K562 (cell line): ENCODE data around the gene CD22. TPM values are rescaled to one million over a fixed set of nuclear protein-coding genes. Genes with fewer than 3 reads are reported as not detected.

Experiments used
- ARID4B ChIP-seq: sonication (generic); formaldehyde crosslinking; IDR thresholded peaks from 2 replicates; pipeline ENCODE4 v1.8.0; 2022; ENCODE audit warnings: mild to moderate bottlenecking, missing genetic modification reagents
- CBFA2T3 ChIP-seq: fragments of 450-650 bp; IDR thresholded peaks from 2 replicates; pipeline ENCODE4 v1.6.1; 2017
- GATA2 ChIP-seq: sonication (generic); formaldehyde crosslinking; IDR thresholded peaks from 2 replicates; pipeline ENCODE4 v1.4.0; 2020; ENCODE audit warnings: mild to moderate bottlenecking, missing genetic modification reagents
- L3MBTL2 ChIP-seq: fragments of 450-650 bp; IDR thresholded peaks from 2 replicates; pipeline ENCODE4 v1.6.1; 2016; ENCODE audit warnings: mild to moderate bottlenecking, moderate library complexity
- LARP7 ChIP-seq: fragments of 450-650 bp; IDR thresholded peaks from 2 replicates; pipeline ENCODE4 v1.6.1; 2016
- MCM7 ChIP-seq, 2 experiments: fragments of 450-650 bp; IDR thresholded peaks; 2 replicates each; pipeline ENCODE4 v1.6.1; 2016 to 2018
- NCOA1 ChIP-seq: fragments of 450-650 bp; IDR thresholded peaks from 2 replicates; pipeline ENCODE4 v1.6.1; 2016; ENCODE audit warnings: low read depth
- PRDM10 ChIP-seq: fragments of 450-650 bp; IDR thresholded peaks from 2 replicates; pipeline ENCODE4 v1.6.1; 2018; ENCODE audit not compliant: partially characterized antibody
- SP2 ChIP-seq: IDR thresholded peaks from 2 replicates; pipeline ENCODE4 v1.6.1; 2011; ENCODE audit warnings: mild to moderate bottlenecking, low read depth, low read length, moderate library complexity; ENCODE audit not compliant: poor library complexity, severe bottlenecking; ENCODE audit errors: extremely low read depth
- TAL1 ChIP-seq: fragments of 450-650 bp; IDR thresholded peaks from 2 replicates; pipeline ENCODE4 v1.6.1; 2016; ENCODE audit warnings: mild to moderate bottlenecking
- ZMIZ1 ChIP-seq, 2 experiments: fragments of 150-350 bp in 1 of 2; IDR thresholded peaks; 2 replicates each; pipeline ENCODE4 v1.6.1; 2012 to 2016; ENCODE audit warnings: low read depth in 2 of 2, low read length in 2 of 2, mild to moderate bottlenecking in 1 of 2, moderate library complexity in 1 of 2
- ZNF740 ChIP-seq, 3 experiments: fragments of 200-800 bp in 1 of 3; sonication (Bioruptor generic) in 1 of 3; sonication (generic) in 1 of 3; formaldehyde crosslinking in 1 of 3; IDR thresholded peaks; 2 replicates each; pipeline versions ENCODE4 v1.6.1 to v1.8.0; 2016 to 2022; ENCODE audit warnings: mild to moderate bottlenecking in 2 of 3, missing compliant biosample characterization in 2 of 3, missing genetic modification characterization in 2 of 3, missing genetic modification reagents in 1 of 3
- ZNF785 ChIP-seq: fragments of 250-450 bp; sonication (Bioruptor Pico); IDR thresholded peaks from 2 replicates; pipeline ENCODE4 v1.4.0; 2020; ENCODE audit warnings: mild to moderate bottlenecking
- polyA plus RNA-seq, 8 experiments: library from polyadenylated mRNA; depleted of rRNA in 4 of 8; stranded (reverse) in 5 of 8; unstranded in 3 of 8; fragments of >200 nt; fragmentation: Nextera tagmentation in 2 of 8; fragmentation: Illumina TruSeq in 1 of 8; extraction: Ambion mirVana in 2 of 8; extraction: Trizol in 1 of 8; gene quantifications; 2 replicates each; pipeline versions ENCODE4 v1.2.1 to v1.2.3, GENCODE V29; 2011 to 2014; ENCODE audit warnings: inconsistent platforms in 1 of 8, missing spikeins in 1 of 8
- total RNA-seq, 7 experiments: library from RNA; depleted of rRNA in 6 of 7; stranded (reverse); fragments of >200 nt in 6 of 7; fragmentation: Illumina TruSeq in 2 of 7; extraction: Trizol in 2 of 7; gene quantifications; 2 replicates each; pipeline versions ENCODE4 v1.2.1 to v1.2.3, GENCODE V29; 2011 to 2021; ENCODE audit warnings: low replicate concordance in 1 of 7

Gene CD22
- total and polyA plus RNA-seq, 9 of the 15 experiments (the other 6 are each of a cell fraction or from before 2014, with no cell fraction given), result 0.29 to 5.0 (median 3.5) TPM

GRCh38 chr19:35380450-35381124 is 51.6 kb downstream of the CD22 start (continued):
- TF ChIP-seq L3MBTL2 (peak; percentile 98), ARID4B (CRISPR knock-in tag) (0 out of 2 replicates have a peak, but pooled peaks have one; percentile 52), PRDM10 (peak; percentile 30), TAL1 (peak; percentile 96), GATA2 (CRISPR knock-in tag) (peak; percentile 44; the same call in 1 of the 2 replicates), ZNF740 (CRISPR knock-in tag; IDR thresholded peaks at IDR 0.05) (0 out of 2 replicates have a peak, but pooled peaks have one; percentile 43), ZNF740 (tag; IDR thresholded peaks at IDR 0.05) (no peak), SP2 (no peak), CBFA2T3 (peak; percentile 99), ZNF785 (no peak), MCM7 (IDR thresholded peaks at IDR 0.05) (no peak), LARP7 (no peak), ZMIZ1 (IDR thresholded peaks at IDR 0.05; ENCODE audit: low read depth in 2 of 2, low read length in 2 of 2) (peak in 1 of 2 experiments; percentile 87; a peak in 2 of 4 replicates), NCOA1 (peak; percentile 85)
